T-helper 17 cell (primary cell): Measurements from ENCODE around the gene PAWR. TPM values are rescaled to one million over a fixed set of nuclear protein-coding genes. Genes with fewer than 3 reads are reported as not detected.
"Not testable (repeated sequence)": the region's sequence is repeated elsewhere in the genome, so short reads cannot be mapped to it uniquely, and the experiment has no call there.

Source experiments
- ATAC-seq: fragments of 150-1000 bp; cut with Tn5 transposase; 2 replicates; pipeline ENCODE4 v1.10.0; 2021; ENCODE audit warnings: mild to moderate bottlenecking, moderate library complexity
- DNase-seq, 3 donors: peaks; one replicate each; pipeline versions ENCODE4 v3.0.0 to v3.0.0-alpha.2; 2020 to 2021
- H3K9me3 ChIP-seq: one replicate; pipeline ENCODE4 v1.7.0; 2013; ENCODE audit warnings: low read length, mild to moderate bottlenecking; ENCODE audit not compliant: control insufficient read depth, poor library complexity, severe bottlenecking
- H3K27ac Mint-ChIP-seq: one replicate; pipeline ENCODE4 v1.8.0; 2022; ENCODE audit warnings: mild to moderate bottlenecking, moderate library complexity, mixed read lengths
- H3K27me3 Mint-ChIP-seq: one replicate; pipeline ENCODE4 v1.8.0; 2022; ENCODE audit warnings: mixed read lengths
- H3K36me3 Mint-ChIP-seq: one replicate; pipeline ENCODE4 v1.8.0; 2022; ENCODE audit warnings: low read depth, mixed read lengths
- H3K4me1 Mint-ChIP-seq: one replicate; pipeline ENCODE4 v1.8.0; 2022; ENCODE audit warnings: mild to moderate bottlenecking, mixed read lengths
- H3K4me3 Mint-ChIP-seq: one replicate; pipeline ENCODE4 v1.8.0; 2022; ENCODE audit warnings: mild to moderate bottlenecking, moderate library complexity, mixed read lengths
- total RNA-seq, 4 donors: library from RNA in 2 of 4; stranded (reverse) in 2 of 4; gene quantifications; one replicate each; pipeline ENCODE4 v1.2.3 and lab custom pipeline; 2022 to 2026

Gene PAWR
- total RNA-seq, 2 donors from 2014 or later = 4.3 to 6.7 TPM

DNA sequence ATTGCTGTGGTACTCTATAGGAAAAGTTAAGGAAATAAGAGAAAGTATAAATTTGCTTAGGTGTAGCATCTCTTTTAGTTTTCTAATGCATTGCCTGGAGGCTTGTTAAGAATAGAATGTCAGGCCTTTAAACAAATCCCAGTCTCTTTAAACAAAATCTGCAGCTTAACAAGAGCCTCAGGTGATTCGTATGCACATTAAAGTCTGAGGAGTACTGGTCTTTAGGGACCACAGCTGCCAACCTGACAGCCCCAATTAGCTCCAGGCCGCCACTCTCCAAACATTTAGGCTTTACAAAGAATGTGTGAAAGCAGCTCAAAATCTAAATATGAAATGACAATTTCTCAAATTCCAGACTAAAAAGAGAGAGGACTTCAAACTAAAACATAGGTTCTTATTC, 35.7 kb downstream of the PAWR start:
- no peaks in the 10 kb centered on the region for H3K9me3 ChIP-seq
- H3K4me3 Mint-ChIP-seq = no peak overlapping the region
- peaks cover 2% of the 10 kb centered on the region for H3K27me3 Mint-ChIP-seq
- no peak overlapping the region for H3K27ac Mint-ChIP-seq
- H3K4me1 Mint-ChIP-seq = no peaks in the 10 kb centered on the region
- no peak for DNase-seq
- H3K36me3 Mint-ChIP-seq = peaks cover 2% of the 10 kb centered on the region
- ATAC-seq = no peak

DNA sequence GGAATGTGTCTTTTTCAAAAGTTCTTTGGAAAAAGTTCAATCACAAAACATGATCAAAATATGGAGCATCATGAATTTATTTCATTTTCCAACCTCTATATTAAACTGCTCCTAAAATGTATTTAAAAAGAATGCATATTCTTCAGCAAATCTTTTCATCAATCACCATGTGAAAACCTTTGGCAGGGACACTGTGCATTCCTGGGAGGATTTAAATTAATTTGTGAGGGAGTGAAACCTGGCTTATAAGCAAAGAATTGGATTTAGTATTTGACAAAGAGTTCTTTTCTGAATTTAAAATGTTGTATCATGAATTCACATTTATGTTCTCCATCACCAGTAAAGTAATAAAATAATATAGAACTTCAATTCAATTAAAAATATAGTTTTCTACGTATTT, 38.2 kb downstream of the PAWR start:
- DNase-seq (no peak), ATAC-seq (no peak)
- Mint-ChIP-seq H3K4me3 (no peak overlapping the region), H3K27me3 (no peaks in the 10 kb centered on the region), H3K4me1 (no peaks in the 10 kb centered on the region), H3K36me3 (peaks cover 2% of the 10 kb centered on the region), H3K27ac (no peak overlapping the region)
- H3K9me3 ChIP-seq = no peaks in the 10 kb centered on the region

DNA sequence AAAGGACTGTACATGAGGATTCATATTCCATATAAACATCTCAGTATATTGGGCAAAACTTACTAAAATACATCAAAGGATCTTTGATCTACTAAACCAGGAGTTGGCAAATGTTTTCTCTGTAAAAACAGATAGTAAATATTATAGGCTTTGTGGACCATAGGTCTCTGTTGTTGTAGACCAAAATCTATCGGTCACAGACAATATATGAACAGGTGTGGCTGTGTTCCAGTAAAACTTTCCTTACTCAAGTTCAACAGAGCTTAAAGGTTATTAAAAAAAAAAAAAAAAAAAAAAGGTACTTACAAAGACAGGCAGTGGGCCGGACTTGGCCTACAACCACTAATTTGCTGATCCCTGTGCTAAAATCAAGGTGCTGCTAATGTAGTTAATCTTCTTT, 40.3 kb downstream of the PAWR start:
- DNase-seq = no peak
- no peaks in the 10 kb centered on the region for H3K36me3 Mint-ChIP-seq
- H3K27me3 Mint-ChIP-seq = no peaks in the 10 kb centered on the region
- H3K4me3 Mint-ChIP-seq = no peak overlapping the region
- ATAC-seq = no peak
- H3K9me3 ChIP-seq = no peaks in the 10 kb centered on the region
- no peak overlapping the region for H3K27ac Mint-ChIP-seq
- H3K4me1 Mint-ChIP-seq = no peaks in the 10 kb centered on the region

DNA sequence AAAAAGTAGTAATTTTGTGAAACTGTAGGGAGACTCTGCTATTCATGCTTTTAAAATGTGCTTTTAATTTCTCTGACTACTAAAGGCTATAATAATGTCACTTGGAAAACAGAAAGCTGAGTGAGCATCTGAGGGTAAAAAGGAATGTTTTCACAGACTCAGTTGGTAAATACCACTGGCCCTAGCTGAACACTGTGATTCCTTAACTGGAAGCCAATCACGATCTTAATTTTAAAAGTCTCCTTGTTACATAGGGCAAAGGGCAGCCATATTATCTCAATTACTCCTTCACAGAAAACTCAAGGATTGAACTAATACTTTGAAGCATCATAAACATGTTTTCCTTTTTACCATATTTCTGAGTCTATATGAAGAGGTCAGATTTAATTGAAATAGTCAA, 41.9 kb downstream of the PAWR start:
- Mint-ChIP-seq H3K27me3 (no peaks in the 10 kb centered on the region), H3K4me1 (no peaks in the 10 kb centered on the region), H3K4me3 (no peak overlapping the region), H3K27ac (no peak overlapping the region), H3K36me3 (no peaks in the 10 kb centered on the region)
- ATAC-seq (no peak), DNase-seq (no peak)
- no peaks in the 10 kb centered on the region for H3K9me3 ChIP-seq

DNA sequence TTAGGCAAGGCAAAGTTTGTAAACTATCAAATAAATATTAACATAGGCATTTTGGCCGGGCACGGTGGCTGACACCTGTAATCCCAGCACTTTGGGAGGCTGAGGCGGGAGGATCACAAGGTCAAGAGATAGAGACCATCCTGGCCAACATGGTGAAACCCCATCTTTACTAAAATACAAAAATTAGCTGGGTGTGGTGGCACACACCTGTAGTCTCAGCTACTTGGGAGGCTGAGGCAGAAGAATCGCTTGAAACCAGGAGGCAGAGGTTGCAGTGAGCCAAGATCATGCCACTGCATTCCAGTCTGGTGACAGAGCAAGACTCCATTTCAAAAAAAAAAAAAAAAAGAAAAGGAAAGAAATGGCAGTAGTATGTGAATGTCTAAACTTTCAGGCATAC, 43.9 kb downstream of the PAWR start:
- H3K27me3 Mint-ChIP-seq, H3K9me3 ChIP-seq, ATAC-seq, H3K36me3 Mint-ChIP-seq, H3K4me3 Mint-ChIP-seq, H3K27ac Mint-ChIP-seq, H3K4me1 Mint-ChIP-seq, DNase-seq: not testable (repeated sequence)

DNA sequence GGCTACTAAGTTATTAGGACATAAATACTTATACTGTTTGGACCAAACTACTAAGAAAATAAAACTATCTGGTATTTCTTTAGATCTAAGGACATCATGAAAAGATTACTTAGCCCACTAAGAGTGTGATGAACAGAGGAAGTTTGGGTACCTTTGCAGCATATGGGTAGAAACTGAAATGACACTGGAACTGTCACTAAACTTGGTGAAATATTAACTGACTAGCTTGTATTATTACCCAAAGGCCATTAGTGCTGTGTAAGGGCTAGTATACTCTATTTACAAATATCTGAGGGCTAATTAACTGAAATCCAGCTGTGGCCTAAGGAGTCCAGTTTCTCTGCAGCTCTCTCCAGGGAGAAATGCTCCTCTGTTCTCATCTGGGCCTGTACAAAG, 45.5 kb downstream of the PAWR start:
- H3K9me3 ChIP-seq = no peaks in the 10 kb centered on the region
- no peak for ATAC-seq
- Mint-ChIP-seq H3K27ac (no peak overlapping the region), H3K27me3 (no peaks in the 10 kb centered on the region), H3K4me3 (no peak overlapping the region), H3K36me3 (no peaks in the 10 kb centered on the region), H3K4me1 (no peaks in the 10 kb centered on the region)
- no peak for DNase-seq

DNA sequence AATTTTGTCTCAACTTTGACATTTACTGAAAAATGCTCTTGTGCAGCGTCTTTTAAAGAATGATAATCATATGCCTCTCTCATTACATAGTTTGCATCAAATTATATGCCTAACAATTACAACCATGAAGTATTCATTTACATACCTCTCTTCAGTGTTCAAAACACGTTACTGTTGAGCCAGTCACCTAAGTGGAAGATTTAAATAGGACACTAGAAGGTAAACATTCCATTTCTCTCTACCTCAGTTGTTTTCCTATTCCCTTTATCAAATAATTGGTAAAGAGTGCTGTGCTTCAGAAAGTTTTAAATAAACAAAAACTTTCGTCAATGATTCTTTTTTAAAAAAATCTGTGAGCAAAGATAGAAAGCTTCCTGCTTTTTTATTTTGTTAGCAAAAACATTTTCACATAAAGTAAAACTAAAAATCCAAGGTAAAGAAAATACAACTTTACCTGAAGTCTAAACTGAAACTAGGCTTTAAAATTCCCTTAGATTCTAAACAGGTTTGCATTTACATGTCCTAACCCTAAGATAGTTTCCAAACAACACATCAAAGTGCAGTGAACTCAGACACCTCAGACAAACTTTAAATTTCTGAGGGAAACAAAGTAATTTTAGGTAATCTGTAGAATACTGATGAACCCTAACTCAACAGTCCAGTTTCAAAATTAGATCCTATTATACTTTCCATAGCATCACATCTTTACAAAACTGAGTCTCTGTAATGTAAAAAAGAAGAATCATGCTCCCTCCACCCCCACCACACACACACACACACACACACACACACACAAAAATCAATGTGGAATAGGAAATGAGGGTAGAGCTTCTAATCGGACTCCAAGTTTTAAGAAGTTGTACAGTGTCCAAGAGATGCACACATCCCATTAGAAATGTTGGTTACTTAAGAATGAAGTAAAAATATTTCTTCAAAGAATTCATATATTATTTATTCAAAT, 46.2 kb downstream of the PAWR start:
- ATAC-seq (no peak), DNase-seq (no peak)
- H3K9me3 ChIP-seq = no peaks in the 10 kb centered on the region
- Mint-ChIP-seq H3K4me3 (no peak overlapping the region), H3K36me3 (no peaks in the 10 kb centered on the region), H3K27me3 (no peaks in the 10 kb centered on the region), H3K27ac (no peak overlapping the region), H3K4me1 (no peaks in the 10 kb centered on the region)

DNA sequence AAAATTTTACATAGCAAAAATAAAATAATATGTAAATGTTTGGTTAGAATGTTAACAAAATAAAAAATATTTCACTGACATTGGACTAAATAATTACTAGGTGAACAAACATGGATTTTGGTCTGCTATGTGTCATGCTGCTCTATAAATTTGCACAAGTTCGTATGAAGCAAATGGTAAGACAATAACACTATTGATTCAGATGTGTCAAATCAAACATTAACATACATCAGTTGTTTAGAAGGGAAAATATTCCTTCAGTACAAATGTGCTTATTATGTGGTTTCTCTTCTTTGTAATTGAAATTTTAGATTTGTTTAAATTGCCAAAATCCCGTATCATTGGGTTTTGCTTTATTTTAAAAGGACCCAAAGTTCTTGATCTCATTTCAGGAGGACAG, 46.9 kb downstream of the PAWR start:
- DNase-seq (no peak), ATAC-seq (no peak)
- Mint-ChIP-seq H3K27ac (no peak overlapping the region), H3K36me3 (no peaks in the 10 kb centered on the region), H3K4me3 (no peak overlapping the region), H3K27me3 (no peaks in the 10 kb centered on the region), H3K4me1 (no peaks in the 10 kb centered on the region)
- no peaks in the 10 kb centered on the region for H3K9me3 ChIP-seq

DNA sequence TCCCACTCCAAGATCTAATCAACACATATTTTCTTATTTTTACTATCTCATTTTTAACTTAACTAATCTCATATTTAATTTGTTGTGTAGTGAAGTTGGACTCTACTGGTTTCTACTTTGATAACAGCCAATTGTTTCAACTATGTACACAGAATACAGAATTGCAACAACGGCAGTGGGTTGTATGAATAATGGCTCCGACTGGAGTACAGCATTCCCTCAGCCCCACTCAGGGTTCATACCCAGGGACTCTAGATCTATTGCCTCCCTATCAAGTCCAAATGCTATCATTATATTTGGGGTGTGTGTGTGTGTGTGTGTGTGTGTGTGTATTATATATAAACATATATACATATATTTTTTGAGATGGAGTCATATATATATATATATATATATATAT, 52.3 kb downstream of the PAWR start:
- H3K9me3 ChIP-seq = no peaks in the 10 kb centered on the region
- no peak for ATAC-seq
- no peaks in the 10 kb centered on the region for H3K36me3 Mint-ChIP-seq
- no peak for DNase-seq
- H3K4me1 Mint-ChIP-seq = no peaks in the 10 kb centered on the region
- H3K27me3 Mint-ChIP-seq = no peaks in the 10 kb centered on the region
- no peak overlapping the region for H3K27ac Mint-ChIP-seq
- no peak overlapping the region for H3K4me3 Mint-ChIP-seq

DNA sequence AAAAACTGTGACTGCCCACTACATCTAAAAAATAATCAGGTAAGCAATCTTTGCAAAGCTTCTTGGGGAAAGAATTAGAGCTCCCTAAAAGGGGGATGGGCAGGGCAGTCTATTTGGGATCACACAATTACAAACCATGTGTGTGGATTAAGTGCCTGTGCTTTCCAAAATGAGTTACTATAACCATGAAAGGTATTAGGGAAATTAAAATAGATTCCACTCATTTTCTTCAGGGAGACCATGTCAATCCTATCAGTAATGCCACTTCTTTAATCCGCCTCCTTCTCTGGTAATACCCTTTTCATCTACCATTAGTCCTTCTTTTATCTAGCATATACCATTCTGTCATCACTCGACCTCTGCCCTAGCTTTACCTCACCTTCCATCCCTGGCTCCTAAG, 53.7 kb downstream of the PAWR start:
- no peaks in the 10 kb centered on the region for H3K9me3 ChIP-seq
- no peak for ATAC-seq
- H3K4me1 Mint-ChIP-seq = no peaks in the 10 kb centered on the region
- H3K27ac Mint-ChIP-seq = no peak overlapping the region
- H3K27me3 Mint-ChIP-seq = no peaks in the 10 kb centered on the region
- H3K36me3 Mint-ChIP-seq = no peaks in the 10 kb centered on the region
- no peak overlapping the region for H3K4me3 Mint-ChIP-seq
- no peak for DNase-seq

DNA sequence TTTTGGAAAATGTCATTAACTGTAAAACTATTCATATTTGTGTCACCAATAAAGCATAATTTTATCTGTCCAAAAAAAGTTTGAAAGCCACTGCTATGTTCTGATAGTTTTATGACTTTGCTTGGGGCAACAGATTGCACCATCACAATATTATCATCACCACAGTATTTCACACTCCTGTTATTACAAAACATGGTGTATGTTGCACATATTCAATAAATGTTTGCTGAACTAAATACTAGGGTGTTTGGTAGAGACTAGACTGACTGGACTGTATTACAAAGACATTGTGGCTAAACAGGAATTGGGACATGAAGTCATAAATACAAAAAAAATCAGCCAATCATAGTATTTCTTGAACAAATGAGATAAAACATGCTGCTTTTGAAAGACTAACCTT, 55.1 kb downstream of the PAWR start:
- Mint-ChIP-seq H3K36me3 (no peaks in the 10 kb centered on the region), H3K27me3 (no peaks in the 10 kb centered on the region), H3K4me1 (no peaks in the 10 kb centered on the region), H3K27ac (no peak overlapping the region), H3K4me3 (no peak overlapping the region)
- ATAC-seq (no peak), DNase-seq (no peak)
- H3K9me3 ChIP-seq = no peaks in the 10 kb centered on the region

DNA sequence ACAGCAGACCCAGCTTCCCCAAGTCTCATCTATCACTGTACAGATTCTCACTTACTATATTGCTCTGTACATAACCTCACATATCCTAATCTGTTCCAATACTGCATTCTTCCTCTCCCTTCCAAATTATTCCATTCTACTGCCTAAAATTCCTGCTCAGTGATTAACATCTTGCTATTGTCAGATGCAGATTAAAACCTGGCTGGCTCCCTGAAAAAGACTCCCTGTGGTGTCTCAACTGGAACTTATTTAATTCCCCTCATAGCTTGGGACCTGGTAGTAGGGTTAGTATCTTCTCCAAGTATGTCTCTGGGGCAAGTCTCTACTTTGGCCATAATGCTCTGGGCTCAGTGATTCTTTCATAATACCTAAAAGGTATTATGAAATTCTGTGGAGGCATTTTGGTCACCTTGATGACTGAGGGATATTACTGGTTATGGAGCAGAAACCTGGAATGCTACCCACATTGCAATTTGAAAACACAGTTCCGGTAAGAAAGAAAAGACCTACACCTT, 55.8 kb downstream of the PAWR start:
- Mint-ChIP-seq H3K27ac (no peak overlapping the region), H3K27me3 (no peaks in the 10 kb centered on the region), H3K4me3 (no peak overlapping the region), H3K4me1 (no peaks in the 10 kb centered on the region), H3K36me3 (no peaks in the 10 kb centered on the region)
- no peak for DNase-seq
- ATAC-seq = no peak
- no peaks in the 10 kb centered on the region for H3K9me3 ChIP-seq

DNA sequence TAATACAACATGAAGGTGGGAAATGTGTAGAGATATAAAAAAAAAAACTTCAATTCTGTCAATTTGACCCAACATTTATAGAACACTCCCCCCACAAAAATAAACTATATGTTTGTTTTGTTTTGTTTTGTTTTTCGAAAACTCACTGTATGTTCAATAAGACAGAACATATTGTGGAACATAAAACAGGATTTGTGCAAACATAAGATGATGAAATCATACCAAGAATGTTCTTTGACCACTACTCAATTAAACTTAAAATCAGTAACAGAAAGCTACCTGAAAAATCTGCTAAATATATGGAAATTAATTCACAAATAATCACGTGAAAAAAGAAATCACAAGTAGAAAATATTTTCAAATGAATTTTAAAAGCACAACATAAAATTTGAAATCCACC, 61.2 kb downstream of the PAWR start:
- no peak for DNase-seq
- Mint-ChIP-seq H3K36me3 (no peaks in the 10 kb centered on the region), H3K4me3 (no peak overlapping the region), H3K27ac (no peak overlapping the region), H3K27me3 (no peaks in the 10 kb centered on the region), H3K4me1 (no peaks in the 10 kb centered on the region)
- no peaks in the 10 kb centered on the region for H3K9me3 ChIP-seq
- ATAC-seq = no peak

DNA sequence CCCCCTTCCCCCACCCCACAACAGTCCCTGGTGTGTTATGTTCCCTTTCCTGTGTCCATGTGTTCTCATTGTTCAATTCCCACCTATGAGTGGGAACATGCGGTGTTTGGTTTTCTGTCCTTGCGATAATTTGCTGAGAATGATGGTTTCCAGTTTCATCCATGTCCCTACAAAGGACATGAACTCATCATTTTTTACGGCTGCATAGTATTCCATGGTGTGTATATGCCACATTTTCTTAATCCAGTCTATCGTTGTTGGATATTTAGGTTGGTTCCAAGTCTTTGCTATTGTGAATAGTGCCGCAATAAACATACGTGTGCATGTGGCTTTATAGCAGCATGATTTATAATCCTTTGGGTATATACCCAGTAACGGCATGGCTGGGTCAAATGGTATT, 64.0 kb downstream of the PAWR start:
- not testable (repeated sequence) for DNase-seq, H3K9me3 ChIP-seq, ATAC-seq, H3K36me3 Mint-ChIP-seq, H3K4me3 Mint-ChIP-seq, H3K4me1 Mint-ChIP-seq, H3K27ac Mint-ChIP-seq, H3K27me3 Mint-ChIP-seq
